Subcutaneous abdominal adipose tissue (tissue), 5 donors: ENCODE results near the gene FBXW12.
"Not testable (repeated sequence)": the region's sequence is repeated elsewhere in the genome, so short reads cannot be mapped to it uniquely, and the experiment has no call there.

Experiments used
- H3K27ac ChIP-seq: one replicate; pipeline ENCODE4 v1.7.0; 2013; ENCODE audit warnings: low read depth, mild to moderate bottlenecking, inconsistent platforms, low read length, moderate library complexity
- H3K27me3 ChIP-seq, 5 donors: one replicate each; pipeline ENCODE4 v1.7.0; 2013; ENCODE audit warnings: low read length in 5 of 5, inconsistent platforms in 1 of 5; ENCODE audit not compliant: control insufficient read depth in 5 of 5, insufficient read depth in 4 of 5
- H3K36me3 ChIP-seq, 5 donors: one replicate each; pipeline ENCODE4 v1.7.0; 2013; ENCODE audit warnings: low read length in 5 of 5; ENCODE audit not compliant: control insufficient read depth in 5 of 5, insufficient read depth in 5 of 5
- H3K4me1 ChIP-seq, 5 donors: one replicate each; pipeline ENCODE4 v1.7.0; 2013; ENCODE audit warnings: low read length in 5 of 5, mild to moderate bottlenecking in 3 of 5, moderate library complexity in 1 of 5; ENCODE audit not compliant: control insufficient read depth in 5 of 5, insufficient read depth in 5 of 5
- H3K4me3 ChIP-seq, 5 donors: one replicate each; pipeline ENCODE4 v1.7.0; 2013; ENCODE audit warnings: low read length in 5 of 5, low read depth in 1 of 5
- H3K9ac ChIP-seq, 5 donors: one replicate each; pipeline ENCODE4 v1.7.0; 2013; ENCODE audit warnings: low read length in 5 of 5, mild to moderate bottlenecking in 4 of 5, moderate library complexity in 3 of 5
- H3K9me3 ChIP-seq, 5 donors: one replicate each; pipeline ENCODE4 v1.7.0; 2013; ENCODE audit warnings: low read length in 5 of 5; ENCODE audit not compliant: control insufficient read depth in 5 of 5
- donor health status: healthy.
- donor health status: healthy.
- donor health status: healthy.
- donor health status: healthy.
- donor health status: healthy.

Gene FBXW12

DNA sequence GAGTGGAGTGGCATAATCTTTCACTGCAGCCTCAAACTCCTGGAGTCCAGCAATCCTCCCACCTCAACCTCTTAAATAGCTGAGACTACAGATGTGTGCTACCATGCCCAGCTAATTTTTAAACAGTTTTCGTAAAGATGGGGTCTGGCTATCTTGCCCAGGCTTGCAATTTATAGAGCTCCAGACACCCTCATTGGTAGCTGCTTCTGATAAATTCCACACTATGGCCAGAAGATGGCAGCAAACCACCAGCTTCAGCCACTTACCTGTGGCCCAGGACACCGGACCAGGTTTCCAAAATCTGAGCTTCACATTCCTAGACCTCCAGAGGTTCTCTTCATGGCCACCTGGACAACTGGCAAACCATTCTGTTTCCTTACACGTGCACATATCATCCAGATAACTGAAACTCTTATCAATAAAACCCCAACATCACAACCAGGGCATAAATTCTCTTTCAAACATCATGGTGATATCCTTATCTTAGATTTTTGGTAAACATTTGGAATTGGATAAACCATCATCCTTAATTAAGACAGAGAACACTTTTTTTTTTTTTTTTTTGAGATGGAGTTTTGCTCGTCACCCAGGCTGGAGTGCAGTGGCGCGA lies 28.9 kb downstream of the FBXW12 start:
- no peak overlapping the region for H3K27ac ChIP-seq
- peaks cover 0 to 25% (median 13%) of the 10 kb centered on the region in 5 donors for H3K4me1 ChIP-seq
- H3K27me3 ChIP-seq, result peaks cover 0 to under 1% (median 0%) of the 10 kb centered on the region in 5 donors
- H3K9ac ChIP-seq, result no peak overlapping the region
- no peak overlapping the region for H3K4me3 ChIP-seq
- peaks cover 0 to 22% (median 18%) of the 10 kb centered on the region in 5 donors for H3K36me3 ChIP-seq
- no peaks in the 10 kb centered on the region for H3K9me3 ChIP-seq

DNA sequence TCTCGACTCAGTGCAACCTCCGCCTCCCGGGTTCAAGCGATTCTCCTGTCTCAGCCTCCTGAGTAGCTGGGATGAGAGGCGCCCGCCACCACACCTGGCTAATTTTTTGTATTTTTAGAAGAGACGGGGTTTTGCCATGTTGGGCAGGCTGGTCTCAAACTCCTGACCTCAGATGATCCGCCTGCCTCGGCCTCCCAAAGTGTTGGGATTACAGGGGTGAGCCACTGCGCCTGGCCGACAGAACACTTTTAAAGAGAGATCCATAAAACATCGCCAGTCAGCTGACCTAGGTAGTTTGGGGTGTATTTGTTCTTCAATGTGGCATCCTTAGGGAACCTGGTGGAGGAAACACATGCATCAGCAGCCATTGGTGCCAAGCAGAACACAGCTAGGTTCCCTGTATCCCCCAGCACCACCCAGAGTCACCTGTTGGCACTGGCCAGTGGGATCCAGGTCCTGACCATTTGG lies 29.4 kb downstream of the FBXW12 start:
- not testable (repeated sequence) for H3K9me3 ChIP-seq, H3K27me3 ChIP-seq, H3K4me3 ChIP-seq
- peak overlapping the region; percentile 61 for H3K27ac ChIP-seq
- H3K4me1 ChIP-seq, result peaks cover 0 to 25% (median 13%) of the 10 kb centered on the region in 5 donors
- H3K9ac ChIP-seq, result peak overlapping the region in 2 of 5 donors; percentile 35 to 52
- peaks cover 0 to 27% (median 22%) of the 10 kb centered on the region in 5 donors for H3K36me3 ChIP-seq

GRCh38 chr3:48402281-48402732 lies 30.3 kb downstream of the FBXW12 start:
- Histone ChIP-seq H3K9ac (peak overlapping the region in 1 of 5 donors; percentile 26), H3K9me3 (no peaks in the 10 kb centered on the region), H3K27me3 (no peaks in the 10 kb centered on the region), H3K27ac (peak overlapping the region; percentile 61), H3K4me1 (peaks cover 0 to 25% (median 13%) of the 10 kb centered on the region in 5 donors), H3K4me3 (no peak overlapping the region), H3K36me3 (peaks cover 0 to 35% (median 27%) of the 10 kb centered on the region in 5 donors)

DNA sequence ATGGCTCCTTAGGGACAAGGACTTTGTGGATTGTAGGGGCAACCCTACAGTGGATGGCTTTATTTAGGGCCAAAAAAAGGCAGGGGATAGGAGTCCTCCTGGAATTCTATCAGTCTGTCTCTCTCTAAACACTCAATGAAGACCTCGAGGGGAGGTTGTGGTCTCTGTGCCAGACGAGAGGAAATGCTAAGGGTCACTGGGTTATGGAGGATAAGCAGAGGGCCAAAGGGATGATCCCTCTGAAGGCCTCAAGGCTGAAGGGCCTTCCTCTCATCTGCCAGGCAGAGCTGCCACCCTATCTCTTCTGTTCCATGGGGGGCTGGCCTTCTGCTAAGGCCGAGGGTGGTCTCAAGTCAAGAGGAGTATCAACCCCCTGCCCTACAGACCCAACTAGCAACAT lies 30.9 kb downstream of the FBXW12 start:
- H3K36me3 ChIP-seq, result peaks cover 0 to 39% (median 29%) of the 10 kb centered on the region in 5 donors
- peak overlapping the region in 1 of 5 donors; percentile 26 for H3K9ac ChIP-seq
- H3K27ac ChIP-seq, result peak overlapping the region; percentile 61

DNA sequence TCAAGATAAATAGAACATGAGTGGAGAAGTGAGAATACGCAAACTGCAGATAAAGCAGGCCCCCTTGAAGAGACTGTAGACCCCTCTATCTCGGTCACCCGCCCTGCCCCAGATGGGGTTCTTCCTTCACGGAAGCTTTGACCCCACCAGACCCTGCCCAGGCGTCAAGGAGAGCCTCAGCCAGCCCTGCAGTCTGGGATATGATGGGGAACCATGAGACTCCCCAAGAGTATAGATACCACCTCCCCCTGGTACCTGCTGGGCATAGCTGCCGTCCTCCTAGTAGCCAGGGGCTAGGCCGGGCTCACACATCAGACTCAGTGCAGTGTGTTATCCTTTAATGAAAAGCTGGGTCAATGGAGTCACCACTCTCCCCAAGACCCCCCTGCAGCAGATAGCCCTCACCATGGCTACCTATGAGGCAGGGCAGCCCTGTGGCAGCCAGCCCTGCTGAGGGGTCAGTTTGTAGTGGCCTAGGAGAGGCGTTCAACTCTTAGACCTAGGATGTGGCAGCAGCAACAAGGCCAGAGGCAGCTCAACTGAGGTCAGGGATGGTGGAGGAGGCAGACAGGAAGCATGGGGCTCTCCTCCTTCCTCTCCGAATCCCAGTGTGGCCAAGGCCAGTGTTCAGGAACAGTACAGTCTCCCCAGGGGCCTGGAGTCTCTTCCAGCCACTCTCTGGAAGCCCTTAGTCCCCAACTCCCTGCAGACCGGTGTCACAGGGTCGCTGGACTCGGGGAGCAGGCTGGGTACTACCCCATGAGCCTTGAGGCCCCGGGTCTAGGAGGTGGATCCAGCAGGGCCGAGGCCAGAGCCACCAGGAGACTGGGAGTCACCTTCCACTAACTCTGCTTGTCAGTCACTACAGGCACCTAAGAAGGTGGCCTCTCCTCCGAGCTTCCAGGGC lies 31.8 kb downstream of the FBXW12 start:
- no peak overlapping the region for H3K4me3 ChIP-seq
- H3K9ac ChIP-seq, result no peak overlapping the region
- peaks cover 0 to 25% (median 13%) of the 10 kb centered on the region in 5 donors for H3K4me1 ChIP-seq
- H3K27me3 ChIP-seq, result no peaks in the 10 kb centered on the region
- H3K36me3 ChIP-seq, result peaks cover 0 to 47% (median 36%) of the 10 kb centered on the region in 5 donors
- no peak overlapping the region for H3K27ac ChIP-seq
- no peaks in the 10 kb centered on the region for H3K9me3 ChIP-seq

More for the DNA sequence above, 30.9 kb downstream of the FBXW12 start:
- no peaks in the 10 kb centered on the region for H3K27me3 ChIP-seq
- H3K4me1 ChIP-seq, result peaks cover 0 to 25% (median 13%) of the 10 kb centered on the region in 5 donors
- no peak overlapping the region for H3K4me3 ChIP-seq
- H3K9me3 ChIP-seq, result no peaks in the 10 kb centered on the region

DNA sequence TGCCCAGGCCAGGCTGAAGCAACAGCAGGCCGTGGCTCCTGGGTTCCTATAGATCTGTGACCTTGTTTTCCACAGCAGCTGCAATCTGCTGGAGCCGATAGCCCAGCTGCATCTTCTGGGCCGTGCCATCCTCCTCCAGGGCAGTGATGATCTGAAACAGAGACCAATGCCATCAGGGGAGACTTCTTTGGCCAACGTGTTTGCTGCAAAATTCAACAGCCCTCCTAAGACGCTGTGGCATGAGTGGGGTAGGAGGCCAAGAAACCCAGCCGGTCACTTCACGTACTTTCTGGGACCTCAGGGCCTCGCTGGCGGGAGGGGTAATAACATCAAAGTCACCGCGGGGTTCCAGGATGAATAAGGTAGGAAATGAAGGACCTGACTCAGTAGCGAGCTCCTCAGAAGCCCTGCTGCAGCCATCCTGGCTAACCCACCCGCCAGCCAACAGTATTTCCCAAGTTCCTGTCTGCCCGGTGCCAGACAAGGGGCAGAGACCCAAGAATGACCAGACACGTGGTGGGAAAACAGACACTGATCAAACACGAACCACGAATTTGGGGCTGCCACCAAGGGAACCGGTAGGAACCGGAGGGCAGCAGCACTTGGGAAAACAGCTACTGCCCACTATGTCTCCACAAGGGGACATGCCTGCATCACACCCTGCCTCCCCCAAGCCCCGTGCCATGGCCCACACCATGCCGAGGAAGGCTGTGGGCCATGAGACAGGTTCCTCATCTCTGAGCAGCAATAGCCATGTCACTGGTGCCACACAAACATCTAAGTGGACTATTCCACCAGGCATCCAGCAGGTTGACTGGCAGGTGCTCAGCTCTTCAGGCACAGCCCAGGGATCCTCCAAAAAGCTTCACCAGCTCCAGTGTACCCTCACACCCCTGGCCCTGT lies 32.7 kb downstream of the FBXW12 start:
- no peak overlapping the region for H3K9ac ChIP-seq
- H3K4me1 ChIP-seq, result peaks cover 0 to 25% (median 13%) of the 10 kb centered on the region in 5 donors
- H3K4me3 ChIP-seq, result no peak overlapping the region
- H3K27ac ChIP-seq, result no peak overlapping the region
- peaks cover 0 to 56% (median 45%) of the 10 kb centered on the region in 5 donors for H3K36me3 ChIP-seq
- no peaks in the 10 kb centered on the region for H3K9me3 ChIP-seq
- H3K27me3 ChIP-seq, result no peaks in the 10 kb centered on the region

GRCh38 chr3:48405343-48405881 lies 33.4 kb downstream of the FBXW12 start:
- Histone ChIP-seq H3K36me3 (peaks cover 0 to 63% (median 52%) of the 10 kb centered on the region in 5 donors), H3K27me3 (no peaks in the 10 kb centered on the region), H3K27ac (no peak overlapping the region), H3K9ac (no peak overlapping the region), H3K4me1 (peaks cover 0 to 25% (median 13%) of the 10 kb centered on the region in 5 donors), H3K9me3 (no peaks in the 10 kb centered on the region), H3K4me3 (no peak overlapping the region)

GRCh38 chr3:48405971-48406370 lies 34.0 kb downstream of the FBXW12 start:
- Histone ChIP-seq H3K4me1 (peaks cover 0 to 25% (median 13%) of the 10 kb centered on the region in 5 donors), H3K9ac (no peak overlapping the region), H3K36me3 (peaks cover 0 to 69% (median 58%) of the 10 kb centered on the region in 5 donors), H3K27ac (no peak overlapping the region), H3K4me3 (no peak overlapping the region), H3K9me3 (no peaks in the 10 kb centered on the region), H3K27me3 (no peaks in the 10 kb centered on the region)
